Astrocyte (in vitro differentiated cells and primary cell): ENCODE data around the gene ZFP1. TPM values are rescaled to one million over a fixed set of nuclear protein-coding genes. Genes with fewer than 3 reads are reported as not detected.

Experiments used
- DNase-seq: peaks from one replicate; pipeline ENCODE4 v3.0.0-alpha.2; 2010; ENCODE audit warnings: low read depth
- FAIRE-seq: peaks from 2 replicates; lab custom pipeline; 2011; peaks lifted over from hg19 to GRCh38; lab: Jason Lieb, UNC
- H2AFZ ChIP-seq: 2 replicates; pipeline ENCODE4 v1.6.0; 2012; ENCODE audit warnings: low read depth, low read length, inconsistent platforms
- H3K27ac ChIP-seq: 2 replicates; pipeline ENCODE4 v1.5.1; 2011; ENCODE audit warnings: low read depth, low read length, inconsistent platforms
- H3K27me3 ChIP-seq: 2 replicates; pipeline ENCODE4 v1.6.0; 2011; ENCODE audit warnings: low read length, inconsistent platforms; ENCODE audit not compliant: insufficient read depth
- H3K36me3 ChIP-seq: 2 replicates; pipeline ENCODE4 v1.5.1; 2011; ENCODE audit warnings: low read length, inconsistent platforms; ENCODE audit not compliant: insufficient read depth
- H3K4me1 ChIP-seq: 2 replicates; pipeline ENCODE4 v1.5.1; 2011; ENCODE audit warnings: low read length, inconsistent platforms; ENCODE audit not compliant: insufficient read depth
- H3K4me2 ChIP-seq: 2 replicates; pipeline ENCODE4 v1.6.0; 2012; ENCODE audit warnings: low read length, inconsistent platforms
- H3K4me3 ChIP-seq: 2 replicates; pipeline ENCODE4 v1.5.1; 2011; ENCODE audit warnings: low read depth, mild to moderate bottlenecking, low read length, inconsistent platforms; ENCODE audit not compliant: insufficient read depth
- H3K79me2 ChIP-seq: 2 replicates; pipeline ENCODE4 v1.6.0; 2012; ENCODE audit warnings: mild to moderate bottlenecking, low read length, inconsistent platforms; ENCODE audit not compliant: insufficient read depth
- H3K9ac ChIP-seq: 2 replicates; pipeline ENCODE4 v1.6.0; 2012; ENCODE audit warnings: mild to moderate bottlenecking, low read length, inconsistent platforms
- H3K9me3 ChIP-seq: 2 replicates; pipeline ENCODE4 v1.5.1; 2012; ENCODE audit warnings: low read depth, mild to moderate bottlenecking, low read length, inconsistent platforms; ENCODE audit not compliant: insufficient read depth
- H4K20me1 ChIP-seq: 2 replicates; pipeline ENCODE4 v1.6.0; 2012; ENCODE audit warnings: low read length, inconsistent platforms; ENCODE audit not compliant: insufficient read depth
- H3K27ac Mint-ChIP-seq: one replicate; pipeline ENCODE4 v1.8.0; 2021; ENCODE audit warnings: mild to moderate bottlenecking, mixed read lengths; ENCODE audit not compliant: unreplicated experiment
- H3K27me3 Mint-ChIP-seq: one replicate; pipeline ENCODE4 v1.8.0; 2021; ENCODE audit warnings: low read depth, mixed read lengths; ENCODE audit not compliant: unreplicated experiment
- H3K36me3 Mint-ChIP-seq: one replicate; pipeline ENCODE4 v1.8.0; 2021; ENCODE audit warnings: low read depth, mixed read lengths; ENCODE audit not compliant: unreplicated experiment
- H3K4me1 Mint-ChIP-seq: one replicate; pipeline ENCODE4 v1.8.0; 2021; ENCODE audit warnings: low read depth, mixed read lengths; ENCODE audit not compliant: unreplicated experiment
- H3K4me3 Mint-ChIP-seq: one replicate; pipeline ENCODE4 v1.8.0; 2021; ENCODE audit warnings: mild to moderate bottlenecking, moderate library complexity, mixed read lengths; ENCODE audit not compliant: unreplicated experiment
- H3K9me3 Mint-ChIP-seq: one replicate; pipeline ENCODE4 v1.8.0; 2021; ENCODE audit warnings: mild to moderate bottlenecking, mixed read lengths; ENCODE audit not compliant: unreplicated experiment
- EZH2 ChIP-seq: IDR thresholded peaks from 2 replicates; pipeline ENCODE4 v1.6.1; 2012; ENCODE audit warnings: mild to moderate bottlenecking, low read length, inconsistent platforms; ENCODE audit not compliant: insufficient read depth
- total RNA-seq: library from RNA; stranded (reverse); gene quantifications from 2 replicates; pipeline ENCODE4 v1.2.1, GENCODE V29; 2021
- TF ChIP-seq, protein P1 (sequence below): IDR thresholded peaks from 2 replicates; pipeline ENCODE4 v1.5.1; 2011; ENCODE audit warnings: low read depth, mild to moderate bottlenecking, inconsistent platforms, low read length, moderate library complexity; ENCODE audit not compliant: insufficient read depth

ZFP1 gene
- total RNA-seq, 1 donor from 2014 or later = 8.2 TPM

DNA sequence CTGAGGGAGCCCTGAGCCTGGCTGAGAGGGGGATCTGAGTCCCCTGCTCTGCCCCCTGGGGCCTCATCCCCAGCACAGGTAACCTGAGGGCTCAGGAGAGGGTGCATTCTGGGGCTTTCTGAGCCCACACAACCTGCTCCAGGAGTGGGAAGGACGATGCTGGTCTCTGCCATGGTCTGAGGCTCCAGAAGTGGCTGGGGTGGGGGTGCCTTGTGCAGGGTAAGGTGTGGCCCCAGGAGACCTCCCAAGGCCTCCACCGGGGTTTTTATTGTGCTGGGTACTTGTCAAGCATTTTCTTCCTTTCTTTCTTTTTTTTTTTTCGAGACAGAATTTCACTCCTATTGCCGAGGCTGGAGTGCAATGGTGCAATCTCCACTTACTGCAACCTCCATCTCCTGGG is 70.8 kb downstream of the ZFP1 start:
- no peak for FAIRE-seq
- H3K4me3 ChIP-seq = no peak overlapping the region
- H3K4me1 ChIP-seq = no peaks in the 10 kb centered on the region
- H3K9ac ChIP-seq = no peak overlapping the region
- H3K27me3 ChIP-seq = no peaks in the 10 kb centered on the region
- Mint-ChIP-seq H3K4me3 (no peak overlapping the region), H3K4me1 (peaks cover 2% of the 10 kb centered on the region), H3K27ac (peak overlapping the region; percentile 34), H3K9me3 (no peaks in the 10 kb centered on the region), H3K36me3 (peaks cover 4% of the 10 kb centered on the region), H3K27me3 (peaks cover 4% of the 10 kb centered on the region)
- H3K36me3 ChIP-seq = no peaks in the 10 kb centered on the region
- no peak overlapping the region for H3K4me2 ChIP-seq
- TF ChIP-seq, protein P1, sequence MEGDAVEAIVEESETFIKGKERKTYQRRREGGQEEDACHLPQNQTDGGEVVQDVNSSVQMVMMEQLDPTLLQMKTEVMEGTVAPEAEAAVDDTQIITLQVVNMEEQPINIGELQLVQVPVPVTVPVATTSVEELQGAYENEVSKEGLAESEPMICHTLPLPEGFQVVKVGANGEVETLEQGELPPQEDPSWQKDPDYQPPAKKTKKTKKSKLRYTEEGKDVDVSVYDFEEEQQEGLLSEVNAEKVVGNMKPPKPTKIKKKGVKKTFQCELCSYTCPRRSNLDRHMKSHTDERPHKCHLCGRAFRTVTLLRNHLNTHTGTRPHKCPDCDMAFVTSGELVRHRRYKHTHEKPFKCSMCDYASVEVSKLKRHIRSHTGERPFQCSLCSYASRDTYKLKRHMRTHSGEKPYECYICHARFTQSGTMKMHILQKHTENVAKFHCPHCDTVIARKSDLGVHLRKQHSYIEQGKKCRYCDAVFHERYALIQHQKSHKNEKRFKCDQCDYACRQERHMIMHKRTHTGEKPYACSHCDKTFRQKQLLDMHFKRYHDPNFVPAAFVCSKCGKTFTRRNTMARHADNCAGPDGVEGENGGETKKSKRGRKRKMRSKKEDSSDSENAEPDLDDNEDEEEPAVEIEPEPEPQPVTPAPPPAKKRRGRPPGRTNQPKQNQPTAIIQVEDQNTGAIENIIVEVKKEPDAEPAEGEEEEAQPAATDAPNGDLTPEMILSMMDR = no peak
- TF ChIP-seq EZH2 = no peak
- no peaks in the 10 kb centered on the region for H3K79me2 ChIP-seq
- DNase-seq = no peak
- no peak overlapping the region for H3K27ac ChIP-seq
- H3K9me3 ChIP-seq = no peaks in the 10 kb centered on the region
- no peaks in the 10 kb centered on the region for H4K20me1 ChIP-seq
- no peak overlapping the region for H2AFZ ChIP-seq

DNA sequence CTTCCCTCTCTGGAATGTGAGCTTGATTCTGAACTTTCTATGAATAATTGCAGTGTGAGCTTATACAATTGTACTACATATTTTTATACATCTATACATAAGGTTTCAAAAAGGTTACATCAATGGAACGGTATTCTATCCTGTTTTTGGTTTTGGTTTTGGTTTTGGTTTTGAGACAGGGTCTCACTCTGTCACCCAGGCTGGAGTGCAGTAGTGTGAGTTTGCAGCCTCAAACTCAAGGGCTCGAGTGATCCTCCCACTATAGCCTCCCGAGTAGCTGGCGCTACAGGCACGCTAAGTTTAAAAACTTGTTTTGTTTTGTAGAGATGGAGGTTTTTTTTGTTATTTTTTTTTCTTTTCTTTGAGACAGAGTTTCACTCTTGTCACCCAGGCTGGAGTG is 71.5 kb downstream of the ZFP1 start:
- no peak overlapping the region for H3K4me3 Mint-ChIP-seq
- Histone ChIP-seq H3K79me2 (no peaks in the 10 kb centered on the region), H3K4me1 (no peaks in the 10 kb centered on the region), H3K4me3 (no peak overlapping the region), H3K4me2 (no peak overlapping the region), H3K27me3 (no peaks in the 10 kb centered on the region), H3K9me3 (no peaks in the 10 kb centered on the region), H3K9ac (no peak overlapping the region), H2AFZ (no peak overlapping the region), H3K36me3 (no peaks in the 10 kb centered on the region), H4K20me1 (peaks cover 1% of the 10 kb centered on the region), H3K27ac (no peak overlapping the region)
- no peaks in the 10 kb centered on the region for H3K9me3 Mint-ChIP-seq
- peaks cover 4% of the 10 kb centered on the region for H3K27me3 Mint-ChIP-seq
- peak overlapping the region; percentile 47 for H3K27ac Mint-ChIP-seq
- peaks cover 4% of the 10 kb centered on the region for H3K36me3 Mint-ChIP-seq
- TF ChIP-seq EZH2 = no peak
- TF ChIP-seq, protein P1 = no peak
- H3K4me1 Mint-ChIP-seq = peaks cover 2% of the 10 kb centered on the region
- FAIRE-seq (no peak), DNase-seq (no peak)

Other genes starting within 250 kb of the ZFP1 start
- gene WDR59, start 163.4 kb upstream of the ZFP1 start, total RNA-seq = 54.7 and 63.8 TPM in 2 replicates
- gene ZNRF1, start 149.5 kb upstream of the ZFP1 start, total RNA-seq = 19.4 and 21.9 TPM in 2 replicates
- not detected in 2 replicates for gene LDHD, start 31.7 kb upstream of the ZFP1 start, total RNA-seq
- 0.43 TPM in 1 of 2 replicates, not detected in the other for gene CTRB2, start 58.6 kb downstream of the ZFP1 start, total RNA-seq
- not detected in 2 replicates for gene CTRB1, start 70.5 kb downstream of the ZFP1 start, total RNA-seq
- 241 and 296 TPM in 2 replicates for gene BCAR1, start 103.1 kb downstream of the ZFP1 start, total RNA-seq